Measurements from ENCODE around the gene CELA3A. TPM values are rescaled to one million over a fixed set of nuclear protein-coding genes. Genes with fewer than 3 reads are reported as not detected.
A peak's percentile ranks its signal among the peaks of the same experiment; 100 is the strongest.
"Not testable (repeated sequence)": the region's sequence is repeated elsewhere in the genome, so short reads cannot be mapped to it uniquely, and the experiment has no call there.

CELA3A gene
- total and polyA plus RNA-seq, 12 donors, result 0.58 to 4.6 (median 3.7) TPM; not detected in 4

DNA sequence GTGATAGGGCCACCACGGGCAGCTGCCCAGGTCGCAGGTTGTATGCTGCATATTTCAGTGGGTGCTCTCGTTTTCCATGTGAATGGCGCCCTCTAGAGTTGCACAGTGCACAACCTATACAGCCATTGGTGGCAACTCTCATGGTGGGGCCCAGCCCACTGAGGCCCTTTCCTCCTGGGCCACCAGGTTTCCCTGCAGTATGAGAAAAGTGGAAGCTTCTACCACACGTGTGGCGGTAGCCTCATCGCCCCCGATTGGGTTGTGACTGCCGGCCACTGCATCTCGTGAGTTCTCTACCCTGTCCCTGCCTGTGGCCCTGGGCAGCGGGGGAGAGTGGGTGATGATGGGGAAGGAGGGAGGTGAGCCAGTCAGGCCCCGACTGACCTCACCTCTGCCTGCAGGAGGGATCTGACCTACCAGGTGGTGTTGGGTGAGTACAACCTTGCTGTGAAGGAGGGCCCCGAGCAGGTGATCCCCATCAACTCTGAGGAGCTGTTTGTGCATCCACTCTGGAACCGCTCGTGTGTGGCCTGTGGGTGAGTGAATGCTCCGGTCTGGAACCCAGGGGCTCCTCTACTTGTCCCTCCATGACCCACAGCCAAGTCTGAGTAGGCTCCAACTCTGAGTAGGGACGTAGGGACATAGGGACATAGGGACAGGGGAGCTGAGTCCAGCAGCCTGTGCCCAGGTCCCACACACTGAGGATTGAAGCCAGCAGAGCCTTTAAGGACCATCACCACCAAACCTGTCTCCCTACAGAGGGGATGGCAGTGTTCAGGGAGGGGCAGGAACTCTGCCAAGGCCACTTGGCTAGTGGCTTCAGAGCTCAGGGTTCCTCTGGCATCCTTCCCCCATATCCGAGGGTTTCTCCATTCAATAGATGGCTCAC, 4.0 kb downstream of the CELA3A start:
- H3K4me1 ChIP-seq; H3K9me3 ChIP-seq; H3K27ac ChIP-seq; H3K36me3 ChIP-seq; H3K27me3 ChIP-seq; intact Hi-C loops (cut with DNase I); H3K4me3 ChIP-seq; DNase-seq: not testable (repeated sequence)
- WGBS, 2 donors, result 70% methylated on average over 18 of the region's 18 CpGs
- ATAC-seq, result peak; percentile 51 to 82 (median 79)
- peak in 7 of 9 donors; percentile 32 to 55 (median 42) for TF ChIP-seq CTCF (IDR thresholded peaks at IDR 0.05)

DNA sequence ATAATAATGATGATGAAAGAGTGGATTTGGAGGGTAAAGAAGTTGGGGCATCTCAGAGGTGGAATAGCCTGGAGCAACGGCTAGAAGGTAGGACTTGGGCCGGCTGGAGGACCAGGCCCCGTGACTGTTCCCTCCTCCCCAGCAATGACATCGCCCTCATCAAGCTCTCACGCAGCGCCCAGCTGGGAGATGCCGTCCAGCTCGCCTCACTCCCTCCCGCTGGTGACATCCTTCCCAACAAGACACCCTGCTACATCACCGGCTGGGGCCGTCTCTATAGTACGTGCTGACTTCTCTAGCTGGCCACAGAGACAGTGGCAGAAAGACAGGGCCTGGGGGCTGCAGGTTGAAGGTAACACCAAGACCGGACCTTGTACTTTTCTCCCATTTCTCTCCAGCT, 5.3 kb downstream of the CELA3A start:
- H3K27ac ChIP-seq; intact Hi-C loops (cut with DNase I); DNase-seq; H3K36me3 ChIP-seq; H3K27me3 ChIP-seq; H3K9me3 ChIP-seq; H3K4me3 ChIP-seq; ATAC-seq; H3K4me1 ChIP-seq: not testable (repeated sequence)
- WGBS, 2 donors, result 73 to 82% methylated on average over 13 of the region's 13 CpGs

DNA sequence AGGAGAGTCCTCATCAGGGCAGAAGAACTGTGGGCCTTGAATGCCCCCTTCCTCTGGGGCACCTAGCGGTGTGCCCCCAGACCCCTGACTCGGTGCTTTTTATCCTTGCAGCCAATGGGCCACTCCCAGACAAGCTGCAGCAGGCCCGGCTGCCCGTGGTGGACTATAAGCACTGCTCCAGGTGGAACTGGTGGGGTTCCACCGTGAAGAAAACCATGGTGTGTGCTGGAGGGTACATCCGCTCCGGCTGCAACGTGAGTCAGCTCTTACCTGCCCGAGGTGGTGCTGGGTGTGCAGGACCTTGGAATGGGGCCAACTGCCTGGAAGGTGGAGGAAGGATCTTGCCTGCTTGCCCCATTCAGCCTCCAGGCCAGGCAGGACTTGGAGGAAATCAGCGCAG, 5.8 kb downstream of the CELA3A start:
- H3K27ac ChIP-seq; ATAC-seq; intact Hi-C loops (cut with DNase I); H3K4me1 ChIP-seq; H3K36me3 ChIP-seq; H3K4me3 ChIP-seq; DNase-seq; H3K27me3 ChIP-seq; H3K9me3 ChIP-seq: not testable (repeated sequence)
- 80 to 88% methylated on average over 9 of the region's 10 CpGs for WGBS, 2 donors

GRCh38 chr1:22009566-22009965, 8.1 kb downstream of the CELA3A start:
- 80 to 82% methylated on average over 10 of the region's 11 CpGs for WGBS, 2 donors
- ATAC-seq; intact Hi-C loops (cut with DNase I); H3K9me3 ChIP-seq; H3K4me3 ChIP-seq; H3K27ac ChIP-seq; H3K36me3 ChIP-seq; H3K27me3 ChIP-seq; DNase-seq; H3K4me1 ChIP-seq: not testable (repeated sequence)

- H3K4me3 ChIP-seq; intact Hi-C loops (cut with DNase I); H3K27me3 ChIP-seq; H3K4me1 ChIP-seq; DNase-seq; H3K9me3 ChIP-seq; ATAC-seq; H3K36me3 ChIP-seq; H3K27ac ChIP-seq: not testable (repeated sequence)
- 70 to 74% methylated on average over 4 of the region's 4 CpGs for WGBS, 2 donors
Observed at GRCh38 chr1:22012752-22013151, 11.3 kb downstream of the CELA3A start.

- ATAC-seq; H3K27ac ChIP-seq; intact Hi-C loops (cut with DNase I); H3K9me3 ChIP-seq; H3K4me3 ChIP-seq; H3K27me3 ChIP-seq; H3K36me3 ChIP-seq; DNase-seq: not testable (repeated sequence)
- WGBS, 2 donors, result 89 to 93% methylated on average over 13 of the region's 13 CpGs
- peaks cover 0 to 16% (median 0%) of the 10 kb centered on the region in 9 donors for H3K4me1 ChIP-seq
Observed at GRCh38 chr1:22014575-22015206, 13.2 kb downstream of the CELA3A start.

Data from heart right ventricle (tissue), 16 donors.